ENCODE results near the gene PCNX1.

- TF ChIP-seq CTCF (IDR thresholded peaks at IDR 0.05) (peak; percentile 57), EZH2 (IDR thresholded peaks at IDR 0.05; ENCODE audit: borderline replicate concordance, insufficient read depth, low read depth, low read length, poor library complexity, severe bottlenecking) (no peak)
Measured at GRCh38 chr14:70955543-70956480, 48.6 kb downstream of the PCNX1 start.
